HG03175 (cell line): ENCODE measurements around the gene OSCP1.

Experiments used
- ATAC-seq: cut with Tn5 transposase; IDR thresholded peaks from one replicate; pipeline ENCODE4 v1.9.1; 2021; ENCODE audit warnings: mild to moderate bottlenecking, moderate library complexity; ENCODE audit not compliant: unreplicated experiment

OSCP1 gene

GRCh38 chr1:36475910-36476604, 25.8 kb upstream of the OSCP1 start:
- ATAC-seq = no peak

- ATAC-seq = no peak
These were observed 25.1 kb upstream of the OSCP1 start for GRCh38 chr1:36475341-36475740.

- ATAC-seq = no peak
These were observed 22.4 kb upstream of the OSCP1 start for GRCh38 chr1:36472656-36473055.

- no peak for ATAC-seq
These were observed 21.8 kb upstream of the OSCP1 start for GRCh38 chr1:36471830-36472641.

- ATAC-seq = no peak
These were observed 18.9 kb upstream of the OSCP1 start for GRCh38 chr1:36469163-36469562.

- no peak for ATAC-seq
These were observed 17.6 kb upstream of the OSCP1 start for GRCh38 chr1:36467700-36468455.

- no peak for ATAC-seq
These were observed 16.8 kb upstream of the OSCP1 start for GRCh38 chr1:36467027-36467410.

- ATAC-seq = no peak
These were observed 16.2 kb upstream of the OSCP1 start for GRCh38 chr1:36466370-36467026.

GRCh38 chr1:36465731-36466369, 15.6 kb upstream of the OSCP1 start:
- ATAC-seq = no peak

GRCh38 chr1:36464605-36465393, 14.5 kb upstream of the OSCP1 start:
- peak; percentile 33 for ATAC-seq

GRCh38 chr1:36463803-36464604, 13.8 kb upstream of the OSCP1 start, which contains the start of gene MRPS15:
TSS of gene MRPS15 (minus strand) at chr1:36464384. CDS start at chr1:36464275, 109 bp downstream.
- peak; percentile 93 for ATAC-seq

GRCh38 chr1:36463463-36463802, 13.2 kb upstream of the OSCP1 start:
- no peak for ATAC-seq

- no peak for ATAC-seq
These were observed 8.7 kb upstream of the OSCP1 start for GRCh38 chr1:36458910-36459309.

GRCh38 chr1:36457691-36458090, 7.4 kb upstream of the OSCP1 start:
- ATAC-seq = no peak

GRCh38 chr1:36456391-36456928, 6.2 kb upstream of the OSCP1 start:
- ATAC-seq = no peak

GRCh38 chr1:36455386-36455785, 5.1 kb upstream of the OSCP1 start:
- ATAC-seq = no peak

GRCh38 chr1:36453600-36454388, 3.5 kb upstream of the OSCP1 start:
- no peak for ATAC-seq

GRCh38 chr1:36453051-36453450, 2.8 kb upstream of the OSCP1 start:
- ATAC-seq = no peak
